GM12878 (cell line): Measurements from ENCODE around the gene RAB40B. TPM values are rescaled to one million over a fixed set of nuclear protein-coding genes. Genes with fewer than 3 reads are reported as not detected.
A peak's percentile ranks its signal among the peaks of the same experiment; 100 is the strongest.

Experiments
- ATAC-seq: fragments of 200-7000 bp; cut with Tn5 transposase; 3 replicates; pipeline ENCODE4 v1.9.1; 2020; ENCODE audit warnings: mild to moderate bottlenecking, moderate library complexity
- BruUV-seq: library from RNA; stranded (reverse); fragments of 400-500 nt; replicated peaks from 2 replicates; lab custom pipeline; 2021; lab: Mats Ljungman, UMichigan
- CTCF ChIA-PET: fragments of 300-600 bp; sonication (Branson Sonifier 250); formaldehyde crosslinking; extraction: SDS; loops from one replicate; lab custom pipeline; 2021; ENCODE audit warnings: inconsistent platforms; lab: Yijun Ruan, JAX
- POLR2A ChIA-PET: fragments of 350-600 bp; formaldehyde crosslinking; extraction: SDS; loops from one replicate; lab custom pipeline; 2021; ENCODE audit warnings: inconsistent platforms; lab: Charles Lee
- RAD21 ChIA-PET: fragments of 300-600 bp; sonication (Branson Sonifier 250); formaldehyde crosslinking; loops from one replicate; lab custom pipeline; 2023; ENCODE audit warnings: antibody characterized with exemption; ENCODE audit not compliant: unreplicated experiment; lab: Charles Lee
- SMC1A ChIA-PET: fragments of 300-600 bp; sonication (Branson Sonifier 250); formaldehyde crosslinking; loops from one replicate; lab custom pipeline; 2023; ENCODE audit not compliant: unreplicated experiment, uncharacterized antibody; lab: Charles Lee
- DNase-seq: peaks from one replicate; pipeline ENCODE4 v3.0.0-alpha.2; 2011; ENCODE audit warnings: low read depth, low spot score
- FAIRE-seq: peaks from 3 replicates; lab custom pipeline; 2011; peaks lifted over from hg19 to GRCh38; lab: Jason Lieb, UNC
- H2AFZ ChIP-seq: 2 replicates; pipeline ENCODE4 v1.6.0; 2011; ENCODE audit warnings: low read depth, low read length, control low read depth; ENCODE audit not compliant: control insufficient read depth
- H3K27ac ChIP-seq: 2 replicates; pipeline ENCODE4 v1.5.1; 2011; ENCODE audit warnings: control low read depth; ENCODE audit not compliant: control insufficient read depth, insufficient read depth
- H3K27me3 ChIP-seq, 2 experiments: replicated peaks in 1 of 2; 2 replicates each; pipeline versions ENCODE4 v1.6.0 to v1.6.1; 2011; ENCODE audit warnings: low read length in 1 of 2; ENCODE audit not compliant: control insufficient read depth in 2 of 2, insufficient read depth in 2 of 2
- H3K36me3 ChIP-seq, 2 experiments: 2 replicates each; pipeline ENCODE4 v1.5.1; 2011; ENCODE audit warnings: low read length in 1 of 2; ENCODE audit not compliant: control insufficient read depth in 2 of 2, insufficient read depth in 2 of 2
- H3K4me1 ChIP-seq: 2 replicates; pipeline ENCODE4 v1.6.1; 2011; ENCODE audit warnings: mild to moderate bottlenecking, low read length, moderate library complexity, mixed read lengths; ENCODE audit not compliant: control insufficient read depth, insufficient read depth
- H3K4me2 ChIP-seq: 2 replicates; pipeline ENCODE4 v1.6.0; 2011; ENCODE audit warnings: control low read depth; ENCODE audit not compliant: control insufficient read depth, insufficient read depth
- H3K4me3 ChIP-seq: fragments of 200-600 bp; sonication (generic); 2 replicates; pipeline ENCODE4 v1.5.1; 2016
- H3K79me2 ChIP-seq: 2 replicates; pipeline ENCODE4 v1.6.0; 2011; ENCODE audit warnings: low read length; ENCODE audit not compliant: control insufficient read depth, insufficient read depth
- H3K9ac ChIP-seq: 2 replicates; pipeline ENCODE4 v1.8.0; 2011; ENCODE audit warnings: low read length, control low read depth, mixed read lengths; ENCODE audit not compliant: control insufficient read depth, insufficient read depth
- H3K9me3 ChIP-seq: replicated peaks from 3 replicates; pipeline ENCODE4 v1.5.1; 2011; ENCODE audit warnings: mild to moderate bottlenecking, low read length; ENCODE audit not compliant: control insufficient read depth, insufficient read depth
- H4K20me1 ChIP-seq: 2 replicates; pipeline ENCODE4 v1.6.0; 2011; ENCODE audit not compliant: control insufficient read depth, insufficient read depth
- MEF2A ChIP-seq: IDR thresholded peaks from 2 replicates; pipeline ENCODE4 v1.6.1; 2011; ENCODE audit warnings: low read depth, mild to moderate bottlenecking, low read length, moderate library complexity; ENCODE audit not compliant: insufficient read depth
- POLR2A ChIP-seq: IDR thresholded peaks from 2 replicates; pipeline ENCODE4 v1.6.1; 2011; ENCODE audit warnings: low read depth, mild to moderate bottlenecking, low read length
- SUPT20H ChIP-seq: IDR thresholded peaks from 2 replicates; pipeline ENCODE4 v1.6.1; 2011; ENCODE audit warnings: low read depth, mild to moderate bottlenecking, low read length, moderate library complexity, borderline replicate concordance; ENCODE audit not compliant: control insufficient read depth
- YBX1 ChIP-seq: fragments of 450-650 bp; IDR thresholded peaks from 2 replicates; pipeline ENCODE4 v1.6.1; 2016; ENCODE audit warnings: antibody characterized with exemption
- WGBS: methylation state at CpG from one replicate; pipeline ENCODE4 v1.1.6; 2016; ENCODE audit warnings: low lambda C conversion rate; ENCODE audit not compliant: insufficient replicate concordance, insufficient coverage; ENCODE audit errors: missing lambda C conversion rate; 5-methylcytosine and 5-hydroxymethylcytosine counted together
- in situ Hi-C: fragments of 300-500 bp; cut with MboI; formaldehyde crosslinking; loops from 9 replicates; pipeline ENCODE4 v1.14.3; 2018; ENCODE audit warnings: mixed read lengths
- intact Hi-C: fragments of 100-400 bp; cut with micrococcal nuclease; formaldehyde crosslinking; loops from one replicate; pipeline ENCODE4 v1.14.2; 2022; ENCODE audit not compliant: unreplicated experiment
- polyA plus RNA-seq, 11 experiments: library from polyadenylated mRNA; depleted of rRNA in 4 of 11; unstranded in 6 of 11; stranded (reverse) in 5 of 11; fragments of >200 nt; fragmentation: Nextera tagmentation in 4 of 11; fragmentation: Illumina TruSeq in 1 of 11; extraction: Ambion mirVana in 4 of 11; extraction: Trizol in 1 of 11; gene quantifications; 1 replicate in 1 of 11; 2 replicates in 10 of 11; pipeline versions ENCODE4 v1.2.1 to v1.2.3, GENCODE V29; 2011 to 2016; ENCODE audit warnings: inconsistent platforms in 2 of 11, missing spikeins in 2 of 11, low read depth in 1 of 11
- total RNA-seq, 4 experiments: library from RNA; depleted of rRNA in 3 of 4; stranded (reverse); fragments of >200 nt in 3 of 4; fragmentation: Illumina TruSeq in 1 of 4; extraction: Trizol in 1 of 4; gene quantifications; 2 replicates each; pipeline versions ENCODE4 v1.2.1 to v1.2.3, GENCODE V29; 2013 to 2021
- TF ChIP-seq, protein P1 (sequence below): fragments of 450-650 bp; IDR thresholded peaks from 2 replicates; pipeline ENCODE4 v1.6.1; 2017; ENCODE audit warnings: borderline replicate concordance

Gene RAB40B
- total and polyA plus RNA-seq, 10 of the 15 experiments (the other 5 are each of a cell fraction or from before 2014, with no cell fraction given) = 0.06 to 2.8 (median 1.4) TPM

DNA sequence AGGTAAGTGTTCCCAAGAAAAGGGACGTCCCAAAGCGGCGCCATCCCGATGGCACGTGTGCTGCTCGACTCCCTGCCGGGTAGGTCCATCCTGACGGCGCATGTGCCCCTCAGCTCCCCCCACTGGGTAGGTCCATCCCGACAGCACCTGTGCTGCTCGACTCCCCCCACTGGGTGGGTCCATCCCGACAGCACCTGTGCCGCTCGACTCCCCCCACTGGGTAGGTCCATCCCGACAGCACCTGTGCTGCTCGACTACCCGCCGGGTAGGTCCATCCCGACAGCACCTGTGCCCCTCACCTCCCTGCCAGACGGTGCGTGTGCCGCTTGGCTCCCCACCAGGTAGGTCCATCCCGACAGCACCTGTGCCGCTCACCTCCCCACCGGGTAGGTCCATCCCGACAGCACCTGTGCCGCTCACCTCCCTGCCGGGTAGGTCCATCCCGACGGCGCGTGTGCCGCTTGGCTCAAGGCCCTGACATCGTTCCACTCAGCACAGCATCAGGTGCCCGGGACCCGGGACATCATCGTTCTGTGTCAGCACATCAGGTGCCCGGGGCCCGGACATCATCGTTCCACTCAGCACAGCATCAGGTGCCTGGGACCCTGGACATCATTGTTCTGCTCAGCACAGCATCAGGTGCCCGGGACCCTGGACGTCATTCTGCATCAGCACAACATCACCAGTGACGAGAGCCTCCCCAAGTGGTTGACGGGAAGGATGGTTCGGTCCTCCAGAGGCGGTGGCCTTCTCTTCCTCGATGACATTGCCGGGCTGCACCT is 31.2 kb upstream of the RAB40B start:
- POLR2A ChIA-PET = no interaction called here
- FAIRE-seq = no peak
- TF ChIP-seq, protein P1, sequence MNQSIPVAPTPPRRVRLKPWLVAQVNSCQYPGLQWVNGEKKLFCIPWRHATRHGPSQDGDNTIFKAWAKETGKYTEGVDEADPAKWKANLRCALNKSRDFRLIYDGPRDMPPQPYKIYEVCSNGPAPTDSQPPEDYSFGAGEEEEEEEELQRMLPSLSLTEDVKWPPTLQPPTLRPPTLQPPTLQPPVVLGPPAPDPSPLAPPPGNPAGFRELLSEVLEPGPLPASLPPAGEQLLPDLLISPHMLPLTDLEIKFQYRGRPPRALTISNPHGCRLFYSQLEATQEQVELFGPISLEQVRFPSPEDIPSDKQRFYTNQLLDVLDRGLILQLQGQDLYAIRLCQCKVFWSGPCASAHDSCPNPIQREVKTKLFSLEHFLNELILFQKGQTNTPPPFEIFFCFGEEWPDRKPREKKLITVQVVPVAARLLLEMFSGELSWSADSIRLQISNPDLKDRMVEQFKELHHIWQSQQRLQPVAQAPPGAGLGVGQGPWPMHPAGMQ = no peak
- TF ChIP-seq YBX1 = no peak
- peak; percentile 42 for TF ChIP-seq POLR2A
- no peak for TF ChIP-seq SUPT20H
- no peak for TF ChIP-seq MEF2A

More for the DNA sequence above, 31.2 kb upstream of the RAB40B start:
- SMC1A ChIA-PET = no interaction called here
- H3K9me3 ChIP-seq = peaks cover 7% of the 10 kb centered on the region; the same call in 2 of the 3 replicates
- intact Hi-C loops (no loop called here), in situ Hi-C loops (no loop called here)
- H3K27me3 ChIP-seq = no peaks in the 10 kb centered on the region
- no peaks in the 10 kb centered on the region for H3K4me1 ChIP-seq
- no TSS peak for BruUV-seq
- H3K79me2 ChIP-seq = no peaks in the 10 kb centered on the region
- 91% methylated on average over 48 of the region's 48 CpGs for WGBS
- H3K27ac ChIP-seq = no peak overlapping the region
- RAD21 ChIA-PET = no interaction called here
- ATAC-seq (no peak), DNase-seq (no peak)
- H3K36me3 ChIP-seq = peaks cover 4 to 6% of the 10 kb centered on the region in 2 experiments; a peak in 3 of 4 replicates
- H2AFZ ChIP-seq = no peak overlapping the region
- H3K4me3 ChIP-seq = no peak overlapping the region
- H3K9ac ChIP-seq = no peak overlapping the region
- H3K4me2 ChIP-seq = no peak overlapping the region
- H4K20me1 ChIP-seq = no peaks in the 10 kb centered on the region
- CTCF ChIA-PET = no interaction called here
